ENCODE data around the gene BATF.
A peak's percentile ranks its signal among the peaks of the same experiment; 100 is the strongest.

BATF gene

GRCh38 chr14:75551021-75551420 is 28.8 kb downstream of the BATF start:
- Histone ChIP-seq H3K14ac (ENCODE audit: low read length in 2 of 2) (no peak overlapping the region), H3K36me3 (ENCODE audit: control insufficient read depth in 1 of 2, insufficient read depth in 2 of 2, low read depth in 1 of 2, low read length in 2 of 2) (no peaks in the 10 kb centered on the region), H3K27ac (ENCODE audit: low read length, poor library complexity, severe bottlenecking) (no peak overlapping the region), H3K9me3 (ENCODE audit: control insufficient read depth, low read length) (no peaks in the 10 kb centered on the region), H2AK5ac (ENCODE audit: low read length, severe bottlenecking) (no peak overlapping the region), H3K18ac (ENCODE audit: low read depth in 1 of 2, low read length in 2 of 2) (peak overlapping the region in 1 of 2 experiments; percentile 26), H3K27me3 (ENCODE audit: control insufficient read depth in 1 of 2, insufficient read depth in 1 of 2, low read length in 2 of 2) (peaks cover 0 to 30% of the 10 kb centered on the region in 2 experiments), H3K4me1 (ENCODE audit: control insufficient read depth, insufficient read depth, low read depth, low read length) (no peaks in the 10 kb centered on the region), H3K4ac (ENCODE audit: low read depth in 1 of 2, low read length in 2 of 2) (no peak overlapping the region), H3K4me2 (ENCODE audit: low read length, poor library complexity, severe bottlenecking) (no peak overlapping the region), H2AFZ (ENCODE audit: low read depth, low read length) (no peak overlapping the region), H4K91ac (ENCODE audit: low read length) (no peak overlapping the region), H4K8ac (ENCODE audit: low read length) (peak overlapping the region; percentile 31), H3K79me1 (replicated peaks; ENCODE audit: low read length, poor library complexity, severe bottlenecking) (no peaks in the 10 kb centered on the region), H2BK12ac (ENCODE audit: low read length in 2 of 2) (no peak overlapping the region), H2BK5ac (ENCODE audit: low read depth, low read length, poor library complexity, severe bottlenecking) (no peak overlapping the region), H3K23ac (ENCODE audit: low read length in 2 of 2) (no peak overlapping the region), H2BK15ac (ENCODE audit: low read depth, poor library complexity, severe bottlenecking) (no peak overlapping the region), H2BK120ac (ENCODE audit: low read depth, low read length) (no peak overlapping the region), H3K4me3 (ENCODE audit: insufficient read depth in 1 of 2, low read depth in 1 of 2, low read length in 2 of 2) (no peak overlapping the region), H3K9ac (ENCODE audit: low read length) (no peak overlapping the region)
- WGBS = 87% methylated on average over 6 of the region's 7 CpGs
- DNase-seq = no peak

DNA sequence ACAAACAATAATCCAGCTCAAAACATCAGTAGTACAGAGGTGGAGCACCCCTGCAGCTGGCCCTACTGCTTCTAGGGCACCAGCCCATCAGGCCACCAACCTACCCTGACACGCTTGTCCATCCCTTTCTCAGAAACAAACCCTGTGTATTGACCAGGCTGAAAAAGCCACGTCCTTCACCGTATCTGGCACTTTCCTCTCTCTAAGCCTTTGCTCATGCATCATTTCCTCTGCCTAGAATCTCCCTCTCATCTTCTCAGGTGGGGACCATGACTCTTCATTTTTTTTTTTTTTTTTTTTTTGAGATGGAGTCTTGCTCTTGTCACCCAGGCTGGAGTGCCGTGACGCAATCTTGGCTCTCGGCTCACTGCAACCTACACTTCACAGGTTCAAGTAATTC is 30.9 kb downstream of the BATF start:
- DNase-seq = no peak
- Histone ChIP-seq H2AK5ac (ENCODE audit: low read length, severe bottlenecking) (no peak overlapping the region), H2AFZ (ENCODE audit: low read depth, low read length) (no peak overlapping the region), H4K8ac (ENCODE audit: low read length) (no peak overlapping the region), H3K79me1 (replicated peaks; ENCODE audit: low read length, poor library complexity, severe bottlenecking) (no peaks in the 10 kb centered on the region), H2BK5ac (ENCODE audit: low read depth, low read length, poor library complexity, severe bottlenecking) (no peak overlapping the region), H3K14ac (ENCODE audit: low read length in 2 of 2) (no peak overlapping the region), H2BK15ac (ENCODE audit: low read depth, poor library complexity, severe bottlenecking) (no peak overlapping the region), H4K91ac (ENCODE audit: low read length) (peak overlapping the region; percentile 74), H3K4ac (ENCODE audit: low read depth in 1 of 2, low read length in 2 of 2) (no peak overlapping the region), H3K27ac (ENCODE audit: low read length, poor library complexity, severe bottlenecking) (no peak overlapping the region), H3K18ac (ENCODE audit: low read depth in 1 of 2, low read length in 2 of 2) (peak overlapping the region; percentile 66 to 71), H3K27me3 (ENCODE audit: control insufficient read depth in 1 of 2, insufficient read depth in 1 of 2, low read length in 2 of 2) (peaks cover 0 to 30% of the 10 kb centered on the region in 2 experiments), H3K4me3 (ENCODE audit: insufficient read depth in 1 of 2, low read depth in 1 of 2, low read length in 2 of 2) (no peak overlapping the region), H3K9ac (ENCODE audit: low read length) (no peak overlapping the region), H3K9me3 (ENCODE audit: control insufficient read depth, low read length) (no peaks in the 10 kb centered on the region), H3K4me1 (ENCODE audit: control insufficient read depth, insufficient read depth, low read depth, low read length) (no peaks in the 10 kb centered on the region), H2BK120ac (ENCODE audit: low read depth, low read length) (no peak overlapping the region), H3K23ac (ENCODE audit: low read length in 2 of 2) (no peak overlapping the region), H3K4me2 (ENCODE audit: low read length, poor library complexity, severe bottlenecking) (no peak overlapping the region), H3K36me3 (ENCODE audit: control insufficient read depth in 1 of 2, insufficient read depth in 2 of 2, low read depth in 1 of 2, low read length in 2 of 2) (no peaks in the 10 kb centered on the region), H2BK12ac (ENCODE audit: low read length in 2 of 2) (peak overlapping the region; percentile 72 to 93)
- 100% methylated on average over 5 of the region's 6 CpGs for WGBS

- no peaks in the 10 kb centered on the region for H3K79me1 ChIP-seq (replicated peaks; ENCODE audit: low read length, poor library complexity, severe bottlenecking)
- no peak overlapping the region for H3K23ac ChIP-seq (ENCODE audit: low read length in 2 of 2)
- H3K4me2 ChIP-seq (ENCODE audit: low read length, poor library complexity, severe bottlenecking) = no peak overlapping the region
- H2AK5ac ChIP-seq (ENCODE audit: low read length, severe bottlenecking) = no peak overlapping the region
- DNase-seq = peak; percentile 59
- H3K4me3 ChIP-seq (ENCODE audit: insufficient read depth in 1 of 2, low read depth in 1 of 2, low read length in 2 of 2) = no peak overlapping the region
- 19% methylated on average over 2 of the region's 4 CpGs for WGBS
- H4K91ac ChIP-seq (ENCODE audit: low read length) = no peak overlapping the region
- no peak overlapping the region for H2BK15ac ChIP-seq (ENCODE audit: low read depth, poor library complexity, severe bottlenecking)
- no peak overlapping the region for H4K8ac ChIP-seq (ENCODE audit: low read length)
- H2BK120ac ChIP-seq (ENCODE audit: low read depth, low read length) = no peak overlapping the region
- H3K18ac ChIP-seq (ENCODE audit: low read depth in 1 of 2, low read length in 2 of 2) = no peak overlapping the region
- no peak overlapping the region for H3K9ac ChIP-seq (ENCODE audit: low read length)
- no peak overlapping the region for H3K14ac ChIP-seq (ENCODE audit: low read length in 2 of 2)
- no peaks in the 10 kb centered on the region for H3K4me1 ChIP-seq (ENCODE audit: control insufficient read depth, insufficient read depth, low read depth, low read length)
- no peak overlapping the region for H3K27ac ChIP-seq (ENCODE audit: low read length, poor library complexity, severe bottlenecking)
- H3K36me3 ChIP-seq (ENCODE audit: control insufficient read depth in 1 of 2, insufficient read depth in 2 of 2, low read depth in 1 of 2, low read length in 2 of 2) = no peaks in the 10 kb centered on the region
- no peaks in the 10 kb centered on the region for H3K9me3 ChIP-seq (ENCODE audit: control insufficient read depth, low read length)
- H2BK5ac ChIP-seq (ENCODE audit: low read depth, low read length, poor library complexity, severe bottlenecking) = no peak overlapping the region
- no peak overlapping the region for H2AFZ ChIP-seq (ENCODE audit: low read depth, low read length)
- H3K4ac ChIP-seq (ENCODE audit: low read depth in 1 of 2, low read length in 2 of 2) = no peak overlapping the region
- H2BK12ac ChIP-seq (ENCODE audit: low read length in 2 of 2) = peak overlapping the region in 1 of 2 experiments; percentile 21
- H3K27me3 ChIP-seq (ENCODE audit: control insufficient read depth in 1 of 2, insufficient read depth in 1 of 2, low read length in 2 of 2) = peaks cover 0 to 30% of the 10 kb centered on the region in 2 experiments
These were observed 31.6 kb downstream of the BATF start for GRCh38 chr14:75553761-75554364.

DNA sequence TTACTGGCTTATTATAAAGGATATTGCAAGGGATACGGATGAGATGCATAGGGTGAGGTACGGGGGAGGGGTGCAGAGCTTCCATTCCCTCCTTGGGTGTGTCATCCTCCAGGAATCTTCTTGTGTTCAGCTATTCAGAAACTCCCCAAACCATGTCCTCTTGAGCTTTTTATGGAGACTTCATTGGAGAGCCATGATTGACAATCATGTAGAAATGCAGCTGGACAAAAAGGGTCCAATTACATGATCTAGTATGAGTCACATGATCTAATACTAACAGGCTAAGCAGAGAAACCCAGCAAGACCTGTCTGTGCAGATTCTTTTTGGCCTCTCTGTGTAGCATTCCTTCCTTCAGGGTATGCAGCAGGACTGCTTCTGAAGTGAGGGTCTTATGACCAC is 32.2 kb downstream of the BATF start:
- Histone ChIP-seq H3K79me1 (replicated peaks; ENCODE audit: low read length, poor library complexity, severe bottlenecking) (no peaks in the 10 kb centered on the region), H3K36me3 (ENCODE audit: control insufficient read depth in 1 of 2, insufficient read depth in 2 of 2, low read depth in 1 of 2, low read length in 2 of 2) (no peaks in the 10 kb centered on the region), H3K23ac (ENCODE audit: low read length in 2 of 2) (no peak overlapping the region), H2AFZ (ENCODE audit: low read depth, low read length) (no peak overlapping the region), H3K4me3 (ENCODE audit: insufficient read depth in 1 of 2, low read depth in 1 of 2, low read length in 2 of 2) (no peak overlapping the region), H4K91ac (ENCODE audit: low read length) (no peak overlapping the region), H2BK12ac (ENCODE audit: low read length in 2 of 2) (peak overlapping the region; percentile 21 to 53), H2BK15ac (ENCODE audit: low read depth, poor library complexity, severe bottlenecking) (no peak overlapping the region), H3K14ac (ENCODE audit: low read length in 2 of 2) (no peak overlapping the region), H3K9ac (ENCODE audit: low read length) (no peak overlapping the region), H3K27me3 (ENCODE audit: control insufficient read depth in 1 of 2, insufficient read depth in 1 of 2, low read length in 2 of 2) (peaks cover 0 to 30% of the 10 kb centered on the region in 2 experiments), H4K8ac (ENCODE audit: low read length) (no peak overlapping the region), H3K4ac (ENCODE audit: low read depth in 1 of 2, low read length in 2 of 2) (no peak overlapping the region), H3K27ac (ENCODE audit: low read length, poor library complexity, severe bottlenecking) (no peak overlapping the region), H3K4me1 (ENCODE audit: control insufficient read depth, insufficient read depth, low read depth, low read length) (no peaks in the 10 kb centered on the region), H2AK5ac (ENCODE audit: low read length, severe bottlenecking) (no peak overlapping the region), H3K18ac (ENCODE audit: low read depth in 1 of 2, low read length in 2 of 2) (peak overlapping the region in 1 of 2 experiments; percentile 28), H3K4me2 (ENCODE audit: low read length, poor library complexity, severe bottlenecking) (no peak overlapping the region), H2BK120ac (ENCODE audit: low read depth, low read length) (no peak overlapping the region), H2BK5ac (ENCODE audit: low read depth, low read length, poor library complexity, severe bottlenecking) (no peak overlapping the region), H3K9me3 (ENCODE audit: control insufficient read depth, low read length) (no peaks in the 10 kb centered on the region)
- peak; percentile 36 for DNase-seq
- 50% methylated on average over 2 of the region's 2 CpGs for WGBS
